AG08396 (cell line): Measurements from ENCODE around the gene RANBP10.
"Not testable (repeated sequence)": the region's sequence is repeated elsewhere in the genome, so short reads cannot be mapped to it uniquely, and the experiment has no call there.

ENCODE experiments used
- DNase-seq: peaks from one replicate; pipeline ENCODE4 v3.0.0; 2012; ENCODE audit warnings: low spot score, mixed read lengths

RANBP10 gene

DNA sequence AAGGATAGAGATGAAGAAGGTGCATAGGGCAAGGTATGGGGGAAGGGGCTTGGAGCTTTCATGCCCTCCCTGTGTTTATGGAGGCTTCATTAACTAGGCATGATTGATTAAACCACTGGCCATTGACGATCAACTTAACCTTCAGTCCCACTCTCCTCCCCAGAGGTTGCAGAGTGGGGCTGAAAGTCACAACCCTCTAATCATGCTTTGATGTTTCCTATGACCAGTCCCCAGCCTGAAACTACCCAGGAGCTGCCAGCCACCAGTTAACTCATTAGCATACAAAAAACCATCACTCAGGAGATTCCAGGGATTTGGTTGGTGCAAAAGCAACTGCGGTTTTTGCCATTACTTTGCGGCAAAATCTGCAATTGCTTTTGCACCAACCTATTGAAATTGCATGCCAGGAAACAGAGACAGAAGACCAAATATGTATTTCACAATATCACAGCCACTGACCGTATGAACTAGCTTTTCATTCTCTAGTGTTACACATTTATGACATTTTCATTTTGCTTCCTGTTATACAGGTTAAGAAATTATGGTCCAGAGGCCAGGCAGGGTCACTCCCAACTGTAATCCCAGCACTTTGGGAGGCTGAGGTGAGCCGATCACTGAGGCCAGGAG, 92.6 kb downstream of the RANBP10 start:
- DNase-seq = no peak

DNA sequence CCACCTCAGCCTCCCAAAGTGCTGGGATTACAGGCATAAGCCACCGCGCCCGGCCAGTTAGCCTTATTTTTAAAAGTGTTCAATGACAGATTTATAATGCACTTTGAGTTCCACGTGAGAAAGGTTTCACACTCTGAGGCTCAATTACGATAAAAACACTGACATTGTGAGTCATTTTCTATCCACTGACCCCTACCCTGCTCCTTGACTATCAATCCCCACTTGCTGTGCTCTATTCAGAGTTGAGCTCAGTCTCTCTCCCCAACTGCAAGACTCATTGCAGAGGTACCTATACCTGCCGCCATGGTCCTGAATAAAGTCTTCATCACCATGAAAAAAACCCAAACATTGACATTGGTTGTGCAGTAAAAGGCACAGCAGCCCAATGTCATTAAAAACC, 95.8 kb downstream of the RANBP10 start:
- no peak for DNase-seq

DNA sequence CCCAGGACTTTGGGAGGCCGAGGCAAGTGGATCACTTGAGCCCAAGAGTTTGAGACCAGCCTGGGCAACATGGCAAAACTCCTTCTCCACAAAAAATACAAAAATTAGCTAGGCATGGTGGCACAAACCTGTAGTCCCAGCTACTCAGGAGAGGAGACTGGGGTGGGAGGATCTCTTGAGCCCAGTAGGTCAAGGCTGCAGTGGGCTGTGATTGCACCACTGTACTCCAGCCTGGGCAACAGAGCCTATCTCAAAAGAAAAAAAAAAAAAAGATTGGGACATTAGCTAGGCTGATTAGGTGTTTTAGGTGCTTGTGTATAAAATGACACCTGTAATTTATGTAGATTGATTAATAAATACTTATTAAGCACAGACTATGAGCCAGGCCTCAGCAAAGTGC, 97.3 kb downstream of the RANBP10 start:
- DNase-seq = no peak

DNA sequence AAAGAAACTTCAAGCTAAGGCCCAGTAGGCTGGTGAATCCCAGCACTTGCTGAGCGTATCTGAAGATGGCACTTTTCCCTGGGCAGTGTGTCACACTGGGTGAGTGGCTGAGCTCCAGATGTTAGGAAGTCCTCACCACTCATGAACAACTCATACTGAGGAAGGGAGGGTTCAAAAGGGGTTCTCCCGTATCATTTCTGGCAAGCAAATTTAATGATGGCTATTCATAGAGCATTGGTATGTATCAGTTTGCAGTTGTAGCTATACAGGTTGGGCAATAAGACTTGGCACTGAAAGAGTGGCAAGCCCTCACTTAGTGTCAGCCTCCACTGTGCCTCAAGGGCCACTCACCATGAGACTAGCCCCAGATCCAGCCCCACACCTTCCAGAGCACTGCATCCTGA, 98.0 kb downstream of the RANBP10 start:
- DNase-seq = peak; percentile 68

DNA sequence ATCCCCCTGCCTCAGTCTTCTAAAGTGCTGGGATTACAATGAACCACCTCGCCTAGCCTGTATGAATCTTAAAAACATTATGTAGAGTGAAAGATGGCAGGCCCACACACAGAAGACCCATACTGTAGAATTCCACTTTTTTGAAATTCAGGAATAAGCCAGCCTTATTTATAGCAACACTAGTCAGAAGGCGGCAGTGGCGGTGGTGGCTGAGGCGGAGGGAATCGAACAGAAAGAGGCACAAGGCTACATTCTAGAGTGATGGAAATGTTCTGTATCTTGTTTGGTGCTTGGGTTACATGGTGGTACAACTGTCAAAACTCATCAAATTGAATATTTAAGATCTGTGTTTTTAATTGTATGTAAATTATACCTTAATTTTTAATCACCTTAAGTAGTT, 98.6 kb downstream of the RANBP10 start:
- no peak for DNase-seq

DNA sequence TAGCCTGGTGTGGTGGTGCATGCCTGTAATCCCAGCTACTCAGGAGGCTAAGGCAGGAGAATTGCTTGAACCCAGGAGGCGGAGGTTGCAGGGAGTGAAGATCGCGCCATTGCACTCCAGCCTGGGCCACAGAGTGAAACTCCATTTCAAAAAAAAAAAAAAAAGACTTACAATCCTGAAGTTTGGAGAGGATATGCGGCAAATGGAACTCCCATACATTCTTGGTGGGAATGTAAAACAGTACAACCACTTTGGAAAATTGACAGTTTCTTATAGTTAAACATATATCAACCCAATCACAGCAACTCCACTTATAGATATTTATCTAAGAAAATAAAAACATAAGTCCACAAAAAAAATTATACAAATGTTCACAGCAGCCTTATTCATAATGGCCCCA, 99.2 kb downstream of the RANBP10 start:
- DNase-seq = no peak

DNA sequence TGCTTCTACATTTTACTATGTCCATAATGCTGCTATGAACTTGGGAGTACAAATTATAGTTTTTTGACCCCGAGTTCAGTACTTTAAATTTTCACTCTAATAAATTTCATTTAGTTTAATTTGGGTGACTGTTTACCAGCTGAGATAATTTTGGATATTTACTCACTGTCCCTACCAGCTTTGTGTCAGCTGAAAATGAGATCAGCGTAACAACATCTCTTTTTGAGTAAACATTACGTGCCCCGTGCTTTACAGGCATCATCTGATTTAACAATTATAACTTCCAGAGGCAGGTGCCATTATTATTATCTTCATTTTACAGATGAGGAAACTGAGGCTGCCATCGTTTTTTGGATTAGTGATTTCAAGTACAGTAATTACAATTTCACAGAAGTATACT, 102.2 kb downstream of the RANBP10 start:
- no peak for DNase-seq

DNA sequence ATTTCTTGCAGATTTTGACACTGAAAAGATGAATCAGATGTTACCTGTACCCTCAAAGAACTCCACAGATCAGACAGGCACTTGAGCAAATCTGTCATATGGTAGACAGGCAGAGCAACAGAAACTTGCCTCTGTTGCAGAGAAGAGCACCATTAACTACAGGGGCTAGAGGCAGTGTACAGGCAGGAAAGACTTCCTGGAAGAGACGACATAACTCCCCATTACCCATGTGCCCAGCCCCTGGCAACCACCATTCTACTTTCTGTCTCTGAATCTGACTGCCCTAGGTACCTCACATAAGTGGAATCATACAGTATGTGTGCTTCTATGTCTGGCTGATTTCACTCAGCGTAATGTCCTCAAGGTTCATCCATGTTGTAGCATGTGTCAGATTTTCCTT, 102.7 kb downstream of the RANBP10 start:
- DNase-seq = no peak

DNA sequence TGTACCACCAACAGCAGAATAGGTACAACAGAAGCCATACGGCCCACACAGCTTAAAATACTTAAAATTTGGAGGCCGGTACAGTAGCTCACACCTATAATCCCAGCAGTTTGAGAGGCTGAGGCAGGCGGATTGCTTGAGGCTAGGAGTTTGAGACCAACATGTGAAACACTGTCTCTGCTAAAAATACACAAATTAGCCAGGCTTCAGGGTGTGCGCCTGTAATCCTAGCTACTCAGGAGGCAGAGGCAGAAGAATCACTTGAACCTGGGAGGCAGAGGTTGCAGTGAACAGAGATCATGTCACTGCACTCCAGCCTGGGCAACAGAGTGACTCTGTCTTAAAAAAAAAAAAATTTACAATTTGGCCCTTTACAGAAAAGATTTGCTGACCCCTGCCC, 104.2 kb downstream of the RANBP10 start:
- DNase-seq = no peak

DNA sequence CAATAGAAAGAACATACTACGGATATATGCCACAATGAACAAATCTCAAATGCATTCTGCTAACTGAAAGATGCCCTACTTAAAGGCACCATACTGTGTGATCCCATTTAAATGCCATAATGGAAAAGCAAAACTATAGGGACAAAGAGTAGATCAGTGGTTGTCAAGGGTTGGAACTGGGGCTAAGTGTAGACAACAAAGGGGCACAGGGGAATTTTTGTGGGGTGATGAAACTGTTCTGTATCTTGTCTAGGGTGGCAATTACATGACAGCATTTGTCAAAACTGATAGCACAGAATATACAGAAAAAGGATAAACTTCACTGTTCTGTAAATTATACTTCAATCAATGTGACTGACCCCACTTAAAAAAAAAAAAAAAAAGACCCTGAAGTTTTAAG, 104.9 kb downstream of the RANBP10 start:
- DNase-seq = no peak

DNA sequence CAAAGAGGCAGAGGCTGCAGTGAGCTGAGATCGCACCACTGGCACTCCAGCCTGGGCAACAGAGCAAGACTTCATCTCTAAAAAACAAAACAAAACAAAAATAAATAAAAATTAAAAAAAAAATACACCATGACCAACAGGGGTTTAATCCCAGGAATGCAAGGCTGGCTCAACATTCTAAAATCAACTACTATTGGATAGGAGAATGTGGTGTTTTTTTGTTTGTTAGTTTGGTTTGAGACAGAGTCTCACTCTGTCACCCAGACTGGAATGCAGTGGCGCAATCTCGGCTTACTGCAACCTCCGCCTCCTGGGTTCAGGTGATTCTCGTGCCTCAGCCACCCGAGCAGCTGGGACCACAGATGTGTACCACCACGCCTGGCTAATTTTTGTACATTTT, 107.1 kb downstream of the RANBP10 start:
- no peak for DNase-seq

DNA sequence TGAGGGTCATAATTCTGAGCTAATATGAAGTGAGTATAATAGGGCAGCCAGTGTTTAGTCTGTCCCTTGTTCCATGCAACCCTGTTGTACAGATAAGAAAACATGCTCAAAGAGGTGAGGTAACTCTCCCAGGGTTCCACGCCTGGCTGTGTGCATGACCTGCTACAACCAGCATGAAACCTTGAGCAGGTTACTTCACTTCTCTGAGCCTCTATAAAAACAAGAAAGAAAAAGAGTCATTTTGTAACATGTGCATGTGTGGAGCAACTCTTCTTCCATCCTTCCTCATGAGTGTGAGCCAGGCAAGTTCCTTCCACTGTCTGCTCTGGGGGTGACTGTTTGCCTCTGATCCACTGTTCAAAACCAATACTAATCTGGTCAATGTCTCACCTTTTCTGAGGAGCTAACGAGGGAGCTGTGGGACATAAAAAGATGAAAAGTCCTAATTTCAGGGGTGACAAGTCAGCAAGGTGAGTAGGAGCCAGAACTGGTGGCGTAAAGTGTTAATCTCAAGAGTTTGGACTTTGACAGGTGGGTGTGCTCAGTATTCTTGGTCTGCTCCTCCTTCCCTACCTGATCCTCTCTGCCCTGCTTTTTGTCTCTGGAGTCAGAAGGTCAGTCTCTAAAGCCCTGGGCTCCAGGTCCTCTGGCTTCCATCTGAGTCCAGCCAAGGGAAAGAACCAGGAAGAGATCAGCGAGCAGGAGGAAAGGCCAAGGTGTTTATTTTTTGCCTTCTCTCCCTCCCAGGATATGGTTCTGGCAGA, 108.8 kb downstream of the RANBP10 start:
- DNase-seq = no peak

DNA sequence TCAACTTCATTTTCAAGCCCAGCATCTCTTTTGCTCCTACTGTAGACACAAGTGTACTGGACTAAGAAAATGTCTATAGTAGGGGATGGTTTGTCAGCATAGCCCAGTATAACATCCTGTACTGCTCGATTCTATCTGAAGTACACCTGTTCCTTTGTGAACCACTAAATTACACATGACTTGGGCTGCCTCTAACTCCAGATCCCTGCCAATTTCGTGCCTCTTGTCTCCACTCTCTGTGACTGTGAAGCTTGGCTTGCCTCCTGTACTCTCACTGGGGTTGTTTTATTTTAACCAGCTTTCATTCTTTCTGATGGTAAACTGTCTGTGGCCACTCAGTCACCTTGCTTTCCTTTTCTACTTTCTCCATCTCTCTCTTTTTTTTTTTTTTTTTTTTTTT, 111.7 kb downstream of the RANBP10 start:
- DNase-seq = no peak

DNA sequence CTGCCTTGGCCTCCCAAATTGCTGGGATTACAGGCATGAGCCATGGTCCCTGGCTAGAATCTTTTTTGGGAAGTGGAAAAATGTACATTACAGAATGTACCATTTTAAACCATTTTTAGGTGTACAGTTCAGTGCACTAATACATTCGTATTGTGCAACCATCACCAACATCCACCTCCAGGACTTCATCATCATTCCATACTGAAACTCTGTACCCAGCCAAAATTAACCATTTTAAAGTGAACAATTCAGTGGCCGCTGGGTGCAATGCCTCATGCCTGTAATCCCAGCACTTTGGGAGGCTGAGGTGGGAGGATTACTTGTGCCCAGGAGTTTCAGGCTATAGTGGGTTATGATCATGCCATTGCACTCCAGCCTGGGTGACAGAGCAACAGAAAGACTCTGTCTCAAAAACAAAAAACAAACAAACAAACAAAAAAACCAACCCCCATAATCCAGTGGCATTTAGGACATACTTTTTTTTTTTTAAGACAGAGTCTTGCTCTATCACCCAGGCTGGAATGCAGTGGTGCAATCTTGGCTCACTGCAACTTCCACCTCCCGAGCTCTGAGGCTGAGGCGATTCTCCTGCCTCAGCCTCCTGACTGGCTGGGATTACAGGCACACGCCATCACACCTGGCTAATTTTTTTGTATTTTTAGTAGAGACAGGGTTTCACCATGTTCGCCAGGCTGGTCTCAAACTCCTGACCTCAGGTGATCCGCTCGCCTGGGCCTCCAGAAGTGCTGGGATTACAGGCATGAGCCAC, 112.7 kb downstream of the RANBP10 start:
- DNase-seq = not testable (repeated sequence)

DNA sequence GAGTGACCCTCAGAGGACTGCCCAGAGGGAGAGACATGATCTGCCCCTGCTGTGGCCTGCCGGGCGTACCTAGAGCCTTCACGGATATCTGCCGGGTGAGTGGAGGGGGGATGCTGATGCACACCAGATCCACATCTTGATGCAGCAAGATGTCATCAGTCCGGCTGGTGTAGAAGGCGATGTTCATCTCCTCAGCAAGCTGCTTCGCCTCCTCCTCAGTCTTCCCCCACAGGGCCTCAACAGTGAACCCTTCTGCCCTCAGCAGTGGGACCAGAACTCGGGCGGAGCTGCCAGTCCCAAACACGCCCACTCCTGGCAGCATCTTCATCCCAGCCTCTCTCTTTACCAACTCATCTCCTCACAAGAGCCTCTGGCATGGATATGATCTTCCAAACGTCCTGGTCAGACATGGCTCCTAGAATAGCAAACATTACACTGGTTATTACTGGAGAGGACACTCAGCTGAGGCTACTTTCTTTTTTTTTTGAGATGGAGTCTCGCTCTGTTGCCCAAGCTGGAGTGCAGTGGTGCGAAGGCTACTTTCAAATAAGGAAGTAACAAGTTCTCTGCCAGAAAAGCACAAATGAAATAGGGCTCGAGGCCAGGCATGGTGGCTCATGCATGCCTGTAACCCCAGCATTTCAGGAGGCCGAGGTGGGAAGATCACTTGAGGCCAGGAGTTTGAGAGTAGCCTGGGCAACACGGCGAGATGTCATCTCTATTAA, 120.8 kb downstream of the RANBP10 start:
- DNase-seq = no peak

DNA sequence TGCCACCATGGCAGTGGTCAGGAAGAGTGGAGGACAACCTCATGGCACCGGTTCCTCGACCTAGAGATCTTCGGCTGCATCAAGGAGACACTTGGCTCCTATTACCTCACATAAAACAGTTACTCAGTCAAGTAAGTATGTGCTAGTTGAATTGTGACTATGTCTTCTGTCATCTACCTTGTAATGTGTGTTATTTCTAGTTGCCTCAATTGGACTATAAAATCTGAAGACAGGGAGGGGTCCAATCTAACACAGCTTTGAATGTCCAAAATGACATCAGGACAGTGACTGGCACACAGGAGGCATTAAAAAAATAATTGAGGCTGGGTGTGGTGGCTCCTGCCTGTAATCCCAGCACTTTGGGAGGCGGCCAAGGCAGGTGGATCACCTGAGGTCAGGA, 122.6 kb downstream of the RANBP10 start:
- DNase-seq = no peak

DNA sequence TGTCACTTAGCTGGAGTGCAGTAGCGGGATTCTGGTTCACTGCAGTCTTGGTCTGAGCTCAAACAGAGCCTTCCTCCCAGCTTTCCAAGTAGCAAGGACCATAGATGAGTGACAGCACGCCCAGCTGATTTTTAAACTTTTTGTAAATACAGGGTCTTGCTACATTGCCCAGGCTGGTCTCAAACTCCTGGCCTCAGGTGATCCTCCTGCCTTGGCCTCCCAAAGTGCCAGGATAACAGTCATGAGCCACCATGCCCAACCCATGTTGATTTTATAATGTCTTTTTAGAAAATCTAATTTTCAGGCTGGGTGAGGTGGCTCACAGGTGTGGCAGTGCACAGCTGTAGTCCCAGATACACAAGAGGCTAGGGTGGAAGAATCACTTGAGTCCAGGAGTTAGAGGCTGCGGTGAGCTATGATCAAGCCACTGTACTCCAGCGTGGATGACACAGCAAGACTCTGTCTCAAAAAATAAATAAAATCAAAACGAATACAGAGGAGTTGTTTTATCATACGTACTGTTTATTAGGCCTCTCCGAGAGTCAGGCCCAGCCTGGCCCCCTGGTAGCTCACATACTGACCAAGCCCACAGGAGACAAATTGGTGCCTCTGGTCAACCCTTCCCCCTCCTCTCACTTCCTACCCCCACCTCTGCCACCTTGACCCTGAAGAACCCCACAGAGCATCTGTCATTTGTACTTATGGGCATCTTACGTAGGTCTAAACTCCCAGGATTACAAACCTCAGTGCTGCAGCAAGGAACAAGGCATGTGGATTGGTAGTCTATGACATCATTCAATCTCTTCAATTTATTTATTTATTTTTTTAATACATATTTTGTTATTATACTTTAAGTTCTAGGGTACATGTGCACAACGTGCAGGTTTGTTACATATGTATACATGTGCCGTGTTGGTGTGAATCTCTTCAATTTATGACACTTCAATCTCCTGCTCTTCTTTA, 126.1 kb downstream of the RANBP10 start:
- no peak for DNase-seq

DNA sequence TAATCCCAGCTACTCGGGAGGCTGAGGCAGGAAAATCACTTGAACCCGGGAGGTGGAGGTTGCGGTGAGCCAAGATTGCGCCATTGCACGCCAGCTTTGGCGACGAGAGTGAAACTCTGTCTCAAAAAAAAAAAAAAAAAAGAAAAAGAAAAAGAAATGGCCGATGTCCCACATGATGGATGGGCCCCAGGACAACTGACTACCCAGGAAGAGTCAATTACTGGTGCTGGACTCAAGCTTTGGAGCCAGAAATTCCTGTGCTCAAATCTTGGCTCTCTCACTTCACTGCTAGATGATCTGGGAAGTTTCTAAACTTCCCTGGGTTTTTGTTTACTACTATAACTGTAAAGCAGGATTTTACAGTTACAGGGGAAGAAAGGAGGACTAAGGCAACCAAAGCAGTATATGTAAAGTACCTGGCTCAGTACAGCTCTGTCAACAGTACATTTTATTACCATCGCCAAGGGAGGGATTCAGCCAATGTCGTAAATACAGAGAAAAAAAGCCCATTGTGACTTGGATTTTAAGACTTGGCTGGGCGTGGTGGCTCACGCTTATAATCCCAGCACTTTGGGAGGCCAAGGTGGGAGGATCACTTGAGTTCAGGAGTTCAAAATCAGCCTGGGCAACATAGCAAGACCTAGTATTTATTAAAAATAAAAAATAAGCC, 127.9 kb downstream of the RANBP10 start:
- no peak for DNase-seq

DNA sequence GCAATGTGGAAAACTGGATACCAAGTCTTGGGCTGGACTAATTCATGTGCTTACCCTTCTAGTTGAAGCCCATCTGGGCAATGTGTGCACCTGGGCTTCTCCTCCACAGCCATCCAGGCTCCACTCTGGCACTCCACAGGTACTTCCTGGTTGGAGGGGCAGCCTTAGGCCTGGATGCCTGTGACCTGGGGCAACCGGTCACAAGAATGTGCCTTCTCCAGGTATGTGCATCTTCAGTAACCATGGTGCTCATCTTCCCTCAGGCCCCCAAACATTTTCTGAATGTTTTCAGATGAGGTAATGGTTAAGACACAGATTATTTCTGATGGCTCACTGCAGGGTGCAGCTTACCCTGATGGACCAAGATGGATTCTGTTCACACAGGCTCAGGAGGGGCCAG, 128.6 kb downstream of the RANBP10 start:
- DNase-seq = no peak

DNA sequence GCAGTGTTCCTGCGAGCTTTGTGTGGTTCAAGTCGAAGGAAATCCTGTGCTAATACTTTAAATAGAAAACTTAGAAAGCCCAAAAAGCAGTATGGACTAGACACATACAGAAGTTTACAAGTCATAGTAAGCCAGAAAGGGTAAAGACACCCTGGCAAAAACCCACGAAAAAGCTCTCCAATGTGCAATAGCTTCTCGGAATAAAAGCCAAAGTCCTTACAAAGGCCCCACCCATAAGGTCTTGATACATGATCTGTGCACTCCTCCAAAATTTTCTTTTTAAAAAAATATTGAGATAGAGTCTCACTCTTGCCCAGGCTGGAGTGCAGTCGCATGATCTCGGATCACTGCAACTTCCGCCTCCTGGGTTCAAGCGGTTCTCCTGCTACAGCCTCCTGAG, 129.4 kb downstream of the RANBP10 start:
- DNase-seq = no peak

DNA sequence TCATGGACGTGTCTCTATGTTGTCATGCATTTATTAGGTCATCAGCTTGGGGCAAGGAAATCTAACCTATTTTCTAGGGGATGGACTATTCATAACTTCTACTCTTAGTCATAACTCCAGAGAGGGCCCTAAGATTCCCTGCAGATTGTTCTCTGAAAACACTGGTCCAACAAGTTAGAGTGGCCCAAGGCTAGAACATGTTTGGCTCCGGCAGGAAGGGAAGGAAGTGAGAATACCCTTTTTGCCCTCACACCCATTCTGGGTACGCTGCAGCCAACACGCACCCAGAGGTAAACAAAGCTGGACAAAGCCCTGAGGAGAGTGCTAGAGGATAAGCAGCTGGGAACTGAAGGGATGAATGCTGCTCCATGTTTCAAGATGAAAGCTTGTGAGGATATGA, 129.8 kb downstream of the RANBP10 start:
- no peak for DNase-seq
